ENCODE measurements around the gene PRDM11. TPM values are rescaled to one million over a fixed set of nuclear protein-coding genes. Genes with fewer than 3 reads are reported as not detected.
A peak's percentile ranks its signal among the peaks of the same experiment; 100 is the strongest.

The PRDM11 gene
- total and polyA plus RNA-seq, 9 donors, result 8.7 to 45.4 (median 28.9) TPM

DNA sequence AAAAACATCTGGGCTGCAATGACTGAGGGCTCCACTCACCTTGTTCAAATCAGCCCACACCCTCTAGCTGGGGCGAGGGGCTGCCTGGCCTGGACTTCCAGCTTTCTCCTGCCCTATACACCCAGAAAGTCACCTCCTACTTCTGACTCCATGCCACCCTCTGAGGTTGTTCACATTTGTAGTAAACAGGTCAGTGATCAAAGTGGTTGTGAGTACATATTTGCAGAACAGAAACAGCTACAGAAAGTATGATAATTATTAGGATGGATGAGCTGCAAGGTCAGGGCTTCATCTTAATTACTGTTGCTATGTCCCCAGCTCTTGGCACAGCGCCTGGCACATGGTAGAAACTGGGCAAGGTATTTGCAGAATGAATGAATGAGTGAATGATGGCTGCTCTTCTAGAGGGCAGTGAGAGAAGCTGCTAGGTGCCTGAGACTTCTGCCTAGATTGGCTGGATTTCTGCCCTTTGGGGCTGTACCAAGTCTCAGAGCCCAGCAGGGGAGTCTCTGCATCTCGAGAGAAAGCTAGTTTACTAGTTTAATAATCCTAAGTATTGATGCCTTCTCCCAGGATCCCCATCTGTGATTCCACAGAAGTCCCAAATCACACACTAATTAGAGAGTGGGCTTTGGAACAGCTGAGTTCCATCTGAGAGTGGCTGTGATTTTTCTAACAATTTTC lies 103.7 kb downstream of the PRDM11 start:
- Histone ChIP-seq H3K9me3 (no peaks in the 10 kb centered on the region), H3K27me3 (no peaks in the 10 kb centered on the region), H3K4me3 (no peak overlapping the region), H3K36me3 (no peaks in the 10 kb centered on the region), H3K4me1 (ENCODE audit: insufficient read depth) (no peaks in the 10 kb centered on the region), H3K27ac (no peak overlapping the region)
- no peak for TF ChIP-seq POLR2A (IDR thresholded peaks at IDR 0.05)
- no peak for TF ChIP-seq EP300 (IDR thresholded peaks at IDR 0.05)
- TF ChIP-seq, protein P1, sequence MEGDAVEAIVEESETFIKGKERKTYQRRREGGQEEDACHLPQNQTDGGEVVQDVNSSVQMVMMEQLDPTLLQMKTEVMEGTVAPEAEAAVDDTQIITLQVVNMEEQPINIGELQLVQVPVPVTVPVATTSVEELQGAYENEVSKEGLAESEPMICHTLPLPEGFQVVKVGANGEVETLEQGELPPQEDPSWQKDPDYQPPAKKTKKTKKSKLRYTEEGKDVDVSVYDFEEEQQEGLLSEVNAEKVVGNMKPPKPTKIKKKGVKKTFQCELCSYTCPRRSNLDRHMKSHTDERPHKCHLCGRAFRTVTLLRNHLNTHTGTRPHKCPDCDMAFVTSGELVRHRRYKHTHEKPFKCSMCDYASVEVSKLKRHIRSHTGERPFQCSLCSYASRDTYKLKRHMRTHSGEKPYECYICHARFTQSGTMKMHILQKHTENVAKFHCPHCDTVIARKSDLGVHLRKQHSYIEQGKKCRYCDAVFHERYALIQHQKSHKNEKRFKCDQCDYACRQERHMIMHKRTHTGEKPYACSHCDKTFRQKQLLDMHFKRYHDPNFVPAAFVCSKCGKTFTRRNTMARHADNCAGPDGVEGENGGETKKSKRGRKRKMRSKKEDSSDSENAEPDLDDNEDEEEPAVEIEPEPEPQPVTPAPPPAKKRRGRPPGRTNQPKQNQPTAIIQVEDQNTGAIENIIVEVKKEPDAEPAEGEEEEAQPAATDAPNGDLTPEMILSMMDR (IDR thresholded peaks at IDR 0.05), result no peak
- no peak for DNase-seq
- WGBS, 3 donors, result 30 to 46% (median 33%) methylated on average over 3 of the region's 3 CpGs
- intact Hi-C loops (cut with DNase I), result loop anchor here in 1 of 4 donors (10.0 kb wide), 1 partner anchor 315 kb away; no protein-coding TSS in a partner anchor

DNA sequence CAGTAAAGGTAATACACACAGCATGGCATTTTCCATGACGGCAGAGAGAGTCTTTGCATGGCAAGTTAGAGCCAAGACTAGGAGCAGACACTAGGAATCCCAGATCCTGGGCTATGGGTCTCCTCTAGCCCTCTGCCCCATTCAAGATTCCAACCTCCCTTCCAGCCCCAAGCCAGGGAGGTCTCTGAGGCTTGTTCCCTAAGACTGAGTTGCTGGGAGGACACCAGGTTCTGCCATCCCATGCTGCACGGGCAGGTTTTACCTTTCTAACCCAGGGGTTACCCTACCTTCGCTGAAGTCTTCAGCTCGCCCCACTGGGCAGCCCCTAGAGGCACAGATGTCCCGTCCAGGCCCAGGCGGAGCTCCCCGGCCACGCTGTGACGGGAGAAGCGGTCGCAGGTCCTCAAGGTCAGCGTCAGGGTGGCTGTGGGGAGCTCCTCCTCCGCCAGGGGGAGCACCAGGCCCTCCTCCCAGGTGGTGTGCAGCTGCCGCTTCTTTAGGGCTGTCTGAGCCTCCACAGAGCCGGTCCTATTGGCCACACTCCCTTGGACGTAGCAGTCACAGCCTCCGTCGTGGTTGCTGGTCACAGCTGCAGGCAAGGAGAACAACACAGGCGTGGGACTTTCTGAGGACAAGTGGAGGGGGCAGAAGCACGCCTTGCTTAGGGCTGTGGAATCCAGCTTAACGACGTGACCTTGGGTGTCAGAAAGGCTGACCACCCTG lies 105.9 kb downstream of the PRDM11 start:
- TF ChIP-seq, protein P1 (IDR thresholded peaks at IDR 0.05), result no peak
- TF ChIP-seq EP300 (IDR thresholded peaks at IDR 0.05) (no peak), POLR2A (IDR thresholded peaks at IDR 0.05) (no peak)
- no peak overlapping the region for H3K27ac ChIP-seq
- H3K27me3 ChIP-seq, result no peaks in the 10 kb centered on the region
- H3K4me1 ChIP-seq (ENCODE audit: insufficient read depth), result no peaks in the 10 kb centered on the region
- DNase-seq, result peak in 2 of 5 donors; percentile 20 to 40
- no peaks in the 10 kb centered on the region for H3K9me3 ChIP-seq
- intact Hi-C loops (cut with DNase I), result loop anchor here in 1 of 4 donors (10.0 kb wide), 1 partner anchor 317 kb away; no protein-coding TSS in a partner anchor
- no peak overlapping the region for H3K4me3 ChIP-seq
- WGBS, 3 donors, result 48 to 73% (median 64%) methylated on average over 18 to 22 of the region's 22 CpGs
- H3K36me3 ChIP-seq, result no peaks in the 10 kb centered on the region

DNA sequence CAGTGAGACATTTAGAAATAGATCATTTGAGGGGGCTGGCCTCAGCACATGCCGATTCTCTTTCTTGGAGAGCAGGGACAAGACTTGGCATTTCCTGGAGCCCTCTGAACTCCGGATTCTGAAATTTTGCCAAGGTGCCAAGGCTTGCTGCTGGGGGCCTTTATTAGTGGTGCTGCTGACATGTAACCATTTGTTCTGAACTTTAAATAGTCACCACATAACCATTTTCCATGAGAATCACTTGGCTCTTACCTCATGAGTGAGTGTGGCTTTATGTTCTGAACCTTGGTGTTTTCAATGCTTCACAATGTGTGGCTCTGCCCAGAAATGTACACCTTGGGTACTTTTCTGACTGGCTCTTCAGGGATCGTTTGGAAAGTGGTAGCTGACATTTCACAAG lies 106.4 kb downstream of the PRDM11 start:
- no peaks in the 10 kb centered on the region for H3K36me3 ChIP-seq
- intact Hi-C loops (cut with DNase I), result loop anchor here in 1 of 4 donors (10.0 kb wide), 1 partner anchor 318 kb away; no protein-coding TSS in a partner anchor
- TF ChIP-seq EP300 (IDR thresholded peaks at IDR 0.05), result no peak
- TF ChIP-seq, protein P1 (IDR thresholded peaks at IDR 0.05), result no peak
- no peak for TF ChIP-seq POLR2A (IDR thresholded peaks at IDR 0.05)
- no peaks in the 10 kb centered on the region for H3K4me1 ChIP-seq (ENCODE audit: insufficient read depth)
- WGBS, 3 donors, result 50 to 68% (median 53%) methylated on average over 3 of the region's 3 CpGs
- H3K9me3 ChIP-seq, result no peaks in the 10 kb centered on the region
- H3K27ac ChIP-seq, result no peak overlapping the region
- no peak overlapping the region for H3K4me3 ChIP-seq
- DNase-seq, result no peak
- H3K27me3 ChIP-seq, result no peaks in the 10 kb centered on the region

DNA sequence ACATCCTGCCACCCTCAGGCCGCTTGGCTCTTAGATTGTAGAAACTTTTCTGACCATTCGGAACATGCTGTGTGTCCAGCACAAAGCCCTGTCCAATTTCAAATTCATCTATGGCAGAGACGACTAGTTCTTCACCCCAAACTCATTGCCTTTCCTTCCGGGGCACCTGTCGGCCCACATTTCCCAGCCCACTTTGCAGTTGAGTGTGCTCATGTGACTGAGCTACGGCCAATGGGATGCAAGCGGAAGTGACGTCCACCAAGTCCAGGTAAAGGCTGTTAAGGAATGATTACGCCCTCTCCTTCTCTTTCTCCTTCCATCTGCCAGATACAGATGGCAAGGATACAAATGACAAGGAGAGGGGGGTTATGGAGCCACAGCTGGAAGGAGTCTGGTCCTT lies 107.2 kb downstream of the PRDM11 start:
- Histone ChIP-seq H3K9me3 (no peaks in the 10 kb centered on the region), H3K4me3 (no peak overlapping the region), H3K27ac (no peak overlapping the region), H3K4me1 (ENCODE audit: insufficient read depth) (no peaks in the 10 kb centered on the region), H3K36me3 (no peaks in the 10 kb centered on the region), H3K27me3 (no peaks in the 10 kb centered on the region)
- no peak for DNase-seq
- intact Hi-C loops (cut with DNase I), result loop anchor here in 1 of 4 donors (10.0 kb wide), 1 partner anchor 319 kb away; no protein-coding TSS in a partner anchor
- TF ChIP-seq, protein P1 (IDR thresholded peaks at IDR 0.05), result no peak
- TF ChIP-seq POLR2A (IDR thresholded peaks at IDR 0.05), result no peak
- 80 to 85% (median 81%) methylated on average over 9 of the region's 9 CpGs for WGBS, 3 donors
